HG02973 (cell line): ENCODE measurements around the gene CTNNA2.
"Not testable (repeated sequence)": the region's sequence is repeated elsewhere in the genome, so short reads cannot be mapped to it uniquely, and the experiment has no call there.

ENCODE experiments used
- ATAC-seq: cut with Tn5 transposase; IDR thresholded peaks from one replicate; pipeline ENCODE4 v1.9.1; 2021; ENCODE audit warnings: moderate library complexity; ENCODE audit not compliant: unreplicated experiment

CTNNA2 gene

GRCh38 chr2:80126596-80127189 is 613.8 kb downstream of the CTNNA2 start:
- ATAC-seq, result no peak

DNA sequence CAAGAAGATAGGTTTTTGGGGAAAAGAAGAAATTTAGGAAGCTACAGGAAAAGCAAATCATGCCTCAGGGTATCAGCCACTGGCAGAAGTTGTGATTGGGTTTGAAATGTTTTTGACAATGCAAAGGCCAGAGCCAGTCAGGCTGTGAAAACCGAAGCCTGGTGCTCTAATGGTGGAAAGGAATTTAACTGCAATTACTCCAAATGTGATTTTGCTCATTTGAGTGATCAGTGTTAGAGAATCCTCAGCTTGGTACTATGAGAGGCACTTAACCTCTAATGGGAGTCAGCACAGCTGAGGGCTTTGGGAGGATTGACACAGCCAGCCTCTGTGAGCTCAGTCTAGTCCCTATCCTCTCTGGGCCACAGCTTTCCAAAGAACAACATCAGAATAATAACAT is 615.2 kb downstream of the CTNNA2 start:
- no peak for ATAC-seq

DNA sequence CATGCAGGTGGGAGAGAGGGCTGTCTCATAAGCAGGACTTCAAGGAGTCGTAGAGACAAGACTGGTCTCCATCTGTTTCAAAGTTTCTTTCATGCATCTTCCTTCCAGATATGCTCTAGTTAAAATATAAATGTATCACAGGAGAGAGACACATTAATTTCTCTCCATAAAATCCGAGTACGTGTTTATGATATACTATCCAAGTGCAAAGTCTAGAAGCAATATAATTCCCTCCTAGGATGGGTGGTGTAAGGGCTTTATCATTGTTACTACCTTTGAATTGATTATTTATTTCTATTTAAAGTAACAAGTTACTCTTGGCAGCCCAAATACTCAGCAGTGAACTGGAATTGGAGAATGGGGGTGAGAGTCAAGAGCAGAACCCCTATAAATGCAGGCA is 619.4 kb downstream of the CTNNA2 start:
- ATAC-seq, result no peak

DNA sequence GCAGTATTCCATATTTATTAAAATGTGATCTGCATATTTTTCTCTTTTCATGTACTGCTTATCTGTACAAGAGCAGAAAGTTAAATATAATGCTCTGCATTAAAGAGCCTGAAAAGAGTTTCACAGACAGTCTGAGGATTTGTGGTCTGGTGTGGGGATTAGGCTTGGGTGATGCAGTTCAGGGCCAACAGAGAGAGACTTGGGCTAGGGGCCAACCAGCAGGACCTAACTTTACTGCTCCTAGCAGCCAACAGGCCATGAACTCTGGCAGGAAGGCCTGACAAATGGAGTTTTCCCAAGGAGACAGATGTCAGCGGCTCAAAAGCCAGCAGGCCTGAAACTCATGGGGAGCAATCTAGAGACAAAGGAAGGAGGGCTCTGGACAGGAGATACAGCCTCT is 622.1 kb downstream of the CTNNA2 start:
- no peak for ATAC-seq

- no peak for ATAC-seq
Observed at GRCh38 chr2:80136338-80136737, 623.5 kb downstream of the CTNNA2 start.

DNA sequence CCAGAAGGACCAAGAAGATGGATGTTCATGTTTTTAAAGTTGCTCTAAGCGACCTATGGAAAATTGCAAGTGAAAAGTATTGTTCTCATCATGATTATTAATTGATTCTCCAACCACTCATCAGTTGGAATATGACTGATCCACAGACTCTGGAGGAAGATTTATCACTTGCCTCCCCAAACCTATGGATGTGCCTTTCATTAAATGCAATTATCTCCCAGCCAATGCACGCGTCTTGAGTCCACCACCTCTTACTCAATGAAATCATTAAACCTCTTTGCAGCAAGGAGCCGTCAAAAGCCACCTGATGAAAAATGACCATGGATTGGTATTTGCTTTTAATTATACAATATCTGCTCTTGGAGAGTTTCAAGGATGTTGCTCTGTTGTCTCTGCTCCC is 626.1 kb downstream of the CTNNA2 start:
- ATAC-seq, result no peak

DNA sequence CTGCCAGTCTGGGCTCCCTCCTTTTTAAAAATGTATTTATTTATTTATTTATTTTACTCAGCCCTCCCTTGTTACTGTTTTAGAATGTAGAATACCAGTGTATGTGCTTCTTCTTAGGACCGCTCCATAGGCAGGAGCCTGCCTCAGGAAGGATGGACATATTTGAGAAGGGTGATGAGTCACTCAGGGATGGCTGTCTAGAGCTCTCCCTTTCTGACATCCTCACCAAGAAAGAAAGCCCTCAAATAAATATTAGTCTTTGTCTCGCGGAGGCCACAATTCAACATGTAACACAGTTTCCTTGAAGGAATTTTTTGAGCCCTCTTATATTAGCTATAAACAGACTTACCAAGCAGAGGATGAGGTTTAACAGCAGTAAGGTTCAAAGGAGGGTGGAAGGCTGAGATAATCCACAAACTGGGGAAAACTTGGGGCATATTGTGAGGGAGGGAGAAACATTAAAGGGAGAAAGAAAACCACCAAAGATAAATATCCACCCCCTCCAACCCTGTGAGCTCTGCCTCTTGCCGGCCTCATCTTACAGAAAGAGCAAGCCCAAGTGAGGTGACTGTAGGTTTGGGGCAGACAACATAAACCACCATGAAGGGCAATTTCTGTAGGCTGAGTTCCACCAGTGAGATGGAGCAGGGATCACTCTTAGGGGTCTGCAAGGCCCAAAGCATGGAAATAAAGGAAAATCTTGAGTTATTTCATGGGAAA is 628.3 kb downstream of the CTNNA2 start:
- ATAC-seq, result no peak

DNA sequence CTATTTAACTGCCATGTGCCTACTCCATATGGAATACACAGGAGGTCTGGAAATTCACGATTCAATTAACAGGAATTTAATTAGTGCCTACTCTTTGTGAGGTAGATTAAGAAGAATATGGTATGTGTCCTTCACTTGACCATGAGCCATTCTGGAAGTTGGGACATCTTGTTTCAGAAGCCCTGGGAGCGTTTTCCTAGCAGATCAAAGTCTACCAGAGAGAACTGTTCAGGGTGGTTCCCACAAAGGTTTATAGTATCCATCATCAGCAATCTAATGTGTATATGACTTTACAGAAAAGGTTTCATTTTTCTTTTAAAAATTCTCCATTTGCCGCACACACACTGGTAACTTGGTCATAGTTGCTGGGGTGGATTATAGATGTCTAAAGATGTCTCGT is 632.6 kb downstream of the CTNNA2 start:
- no peak for ATAC-seq

- ATAC-seq, result not testable (repeated sequence)
Observed at GRCh38 chr2:80146757-80147156, 633.9 kb downstream of the CTNNA2 start.

- no peak for ATAC-seq
Observed at GRCh38 chr2:80147690-80148089, 634.8 kb downstream of the CTNNA2 start.

DNA sequence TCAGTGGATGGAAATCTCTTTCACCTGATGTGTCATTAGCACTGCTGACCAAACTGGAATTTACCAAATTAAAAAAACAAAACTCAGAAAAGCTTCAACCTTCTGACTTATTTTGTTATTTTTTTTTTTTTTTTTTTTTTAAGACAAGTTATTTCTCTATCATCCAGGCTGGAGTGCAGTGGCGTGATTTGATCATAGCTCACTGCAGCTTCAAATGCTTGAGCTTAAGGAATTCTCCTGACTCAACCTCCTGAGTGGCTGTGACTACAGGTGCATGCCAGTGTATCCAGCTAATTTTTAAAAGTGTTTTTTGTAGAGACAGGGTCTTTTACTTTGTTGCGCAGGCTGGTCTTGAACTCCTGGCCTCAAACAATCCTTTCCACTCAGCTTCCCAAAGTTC is 636.1 kb downstream of the CTNNA2 start:
- ATAC-seq, result no peak

DNA sequence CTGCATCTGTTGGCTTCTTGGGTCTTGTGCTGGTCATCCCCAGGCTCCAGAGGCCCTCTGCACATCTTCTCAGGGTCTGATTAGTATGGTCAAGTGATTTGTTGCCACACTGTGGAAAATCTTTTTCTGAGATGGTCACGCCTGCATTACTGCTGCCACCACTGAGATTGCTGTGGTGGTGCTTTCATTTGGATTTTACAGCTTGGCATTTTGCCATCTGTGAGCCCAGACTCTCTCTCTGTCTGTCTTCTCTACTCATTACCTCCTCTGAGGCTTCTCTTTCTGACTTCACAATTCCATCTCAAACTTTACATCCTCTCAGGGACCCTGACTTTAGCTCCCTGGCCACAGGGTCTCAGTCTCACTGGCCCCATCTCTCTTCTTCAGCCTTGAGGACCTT is 637.1 kb downstream of the CTNNA2 start:
- no peak for ATAC-seq

DNA sequence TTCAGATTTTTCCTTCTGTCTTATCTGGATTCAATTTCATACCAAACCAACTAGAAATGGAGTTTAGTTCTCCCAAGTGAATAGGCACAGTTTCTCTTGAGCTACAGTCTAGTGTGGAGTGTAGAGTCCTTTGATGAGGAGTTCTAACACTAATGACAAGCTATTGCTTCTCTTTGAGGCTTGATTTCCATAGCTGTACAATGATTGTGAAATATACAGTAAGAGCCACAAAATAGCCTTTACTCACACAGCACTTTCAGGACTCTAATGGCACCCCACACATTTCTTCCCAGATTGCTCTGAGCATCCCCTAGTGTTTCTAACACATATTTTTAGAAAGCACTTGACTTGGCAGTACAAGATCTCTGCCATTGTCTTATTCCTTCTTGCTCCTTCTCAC is 638.4 kb downstream of the CTNNA2 start:
- ATAC-seq, result no peak

DNA sequence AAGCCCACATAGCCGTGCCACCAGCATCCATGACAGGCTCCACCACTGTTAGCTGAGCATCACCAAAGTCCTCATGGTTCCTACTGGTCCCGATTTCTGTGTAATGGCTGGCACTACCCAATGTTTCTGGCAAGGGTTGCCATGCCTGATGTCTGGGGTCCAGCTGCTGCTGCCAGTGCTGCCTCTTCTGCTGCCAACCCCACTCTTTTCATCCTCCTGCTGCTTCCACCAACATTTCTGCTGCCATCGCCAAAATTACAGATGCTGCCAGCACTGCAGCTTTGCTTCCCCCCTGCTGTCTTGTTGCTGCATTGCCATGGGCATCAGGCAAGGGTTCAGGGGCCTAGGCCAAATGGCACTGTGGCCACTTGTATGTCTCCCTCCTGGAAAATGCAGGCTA is 638.8 kb downstream of the CTNNA2 start:
- ATAC-seq, result no peak

DNA sequence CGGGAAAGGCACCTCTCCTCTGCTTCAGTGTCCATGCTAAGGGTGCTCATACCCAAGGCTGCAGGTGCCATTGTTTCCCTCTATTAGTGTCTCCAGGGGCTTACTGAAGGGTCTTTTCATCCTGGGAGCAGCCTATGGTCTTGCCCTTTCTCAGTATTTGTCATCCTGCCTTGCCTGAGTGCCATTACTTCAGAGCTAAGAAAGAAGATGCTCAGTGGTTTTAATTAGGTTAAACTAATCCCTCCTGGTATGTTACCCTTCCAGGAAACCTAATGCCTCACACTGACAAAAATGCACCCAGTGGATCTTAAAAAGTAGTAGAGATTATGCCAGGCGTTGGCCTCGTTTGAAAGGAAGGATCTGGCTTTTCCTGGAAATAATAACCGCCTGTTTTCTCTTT is 640.3 kb downstream of the CTNNA2 start:
- no peak for ATAC-seq

GRCh38 chr2:80153768-80154167 is 640.9 kb downstream of the CTNNA2 start:
- ATAC-seq, result no peak

GRCh38 chr2:80154231-80154915 is 641.5 kb downstream of the CTNNA2 start:
- ATAC-seq, result no peak

GRCh38 chr2:80164375-80164774 is 651.5 kb downstream of the CTNNA2 start:
- ATAC-seq, result no peak

DNA sequence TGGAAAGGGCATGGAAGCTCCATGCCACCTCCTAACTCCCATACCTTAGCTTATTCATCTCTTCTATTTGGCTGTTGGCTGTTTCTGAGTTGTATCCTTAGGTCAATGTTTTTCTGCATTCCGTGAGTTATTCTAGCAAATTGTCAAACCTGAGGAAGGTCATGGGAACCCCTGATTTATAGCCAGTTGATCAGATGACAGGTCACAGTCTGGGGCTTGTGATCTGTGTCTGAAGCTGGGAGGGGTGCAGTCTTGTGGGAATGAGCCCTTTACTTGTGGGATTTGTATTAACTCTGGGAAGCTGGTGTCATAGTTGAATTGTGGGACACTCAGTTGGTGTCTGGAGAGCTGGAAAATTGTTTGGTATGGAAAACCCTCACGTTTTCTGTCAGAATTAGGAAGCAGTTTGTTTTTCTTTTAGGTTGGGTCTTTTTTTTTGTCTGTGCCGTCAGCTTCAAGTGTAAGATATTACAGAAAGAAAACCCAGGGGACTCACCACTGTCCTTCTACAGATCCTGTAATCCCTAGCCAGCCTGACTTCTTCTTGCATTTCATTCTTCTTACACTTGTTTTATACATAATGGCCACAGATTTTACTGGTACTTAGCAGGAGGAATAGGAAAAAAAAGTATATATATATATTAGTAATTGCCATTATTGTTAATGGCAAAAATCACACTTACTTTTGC is 653.8 kb downstream of the CTNNA2 start:
- ATAC-seq, result no peak

DNA sequence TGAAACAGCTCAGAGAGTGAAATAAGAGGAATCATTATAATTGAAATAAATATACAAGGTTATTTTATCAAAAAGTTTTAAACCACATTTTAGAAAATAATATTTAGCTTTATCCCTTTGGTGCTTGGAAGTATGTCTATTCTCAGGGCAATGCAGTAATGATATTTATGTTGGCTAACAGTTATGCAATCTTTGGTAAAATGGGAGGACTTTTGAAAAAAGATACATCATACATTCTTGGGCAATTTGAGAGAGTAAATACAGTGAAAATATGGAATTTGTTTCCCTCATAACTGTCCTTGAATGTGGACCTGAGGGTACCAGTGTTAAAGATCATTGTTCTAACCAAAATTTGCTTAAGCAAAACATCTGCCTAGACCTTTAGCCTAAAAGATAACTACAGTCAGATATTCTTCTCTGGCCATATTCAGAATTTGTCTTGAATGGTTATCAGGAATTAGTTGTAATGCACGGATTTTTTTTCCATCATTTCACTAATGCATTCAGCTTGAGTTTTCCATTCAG is 654.5 kb downstream of the CTNNA2 start:
- no peak for ATAC-seq

DNA sequence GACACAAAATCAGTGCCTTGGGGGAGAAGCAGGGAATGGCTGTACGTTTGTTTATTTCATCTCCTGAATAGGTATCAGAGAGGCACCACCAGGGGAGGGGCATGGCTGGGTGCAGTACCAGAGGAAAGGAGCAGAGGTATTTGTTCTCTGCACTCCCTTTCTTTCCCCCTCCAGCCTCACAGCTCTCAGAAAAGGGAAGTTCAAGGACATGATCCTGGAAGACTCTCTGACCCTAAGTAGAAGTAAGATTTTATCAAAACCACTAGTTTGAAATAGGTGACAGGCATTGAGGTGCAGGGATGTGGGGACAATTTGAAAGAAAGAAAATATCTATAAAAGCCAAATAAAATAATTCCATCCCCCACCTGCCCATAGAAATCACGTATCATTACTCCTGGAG is 655.2 kb downstream of the CTNNA2 start:
- ATAC-seq, result no peak

GRCh38 chr2:80168801-80169200 is 656.0 kb downstream of the CTNNA2 start:
- no peak for ATAC-seq
